ENCODE data around the gene TTC24.

TTC24 gene

DNA sequence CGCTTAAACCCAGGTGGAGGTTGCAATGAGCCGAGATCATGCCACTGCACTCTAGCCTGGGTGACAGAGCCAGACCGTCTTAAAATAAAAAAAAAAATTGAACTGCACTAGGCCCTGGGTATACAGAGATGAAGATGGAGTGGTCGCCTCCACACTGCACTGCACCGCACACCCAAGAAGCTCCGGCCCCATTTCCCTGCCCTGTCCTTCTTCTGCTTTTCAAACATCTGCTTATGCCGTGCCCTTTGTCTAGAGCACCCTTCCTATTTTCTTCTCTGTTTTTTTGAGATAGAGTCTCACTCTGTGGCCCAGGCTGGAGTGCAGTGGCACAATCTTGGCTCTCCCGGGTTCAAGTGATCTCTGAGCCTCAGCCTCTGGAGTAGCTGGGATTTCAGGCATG, 24.6 kb upstream of the TTC24 start:
- no peak for DNase-seq (ENCODE audit: low spot score)

DNA sequence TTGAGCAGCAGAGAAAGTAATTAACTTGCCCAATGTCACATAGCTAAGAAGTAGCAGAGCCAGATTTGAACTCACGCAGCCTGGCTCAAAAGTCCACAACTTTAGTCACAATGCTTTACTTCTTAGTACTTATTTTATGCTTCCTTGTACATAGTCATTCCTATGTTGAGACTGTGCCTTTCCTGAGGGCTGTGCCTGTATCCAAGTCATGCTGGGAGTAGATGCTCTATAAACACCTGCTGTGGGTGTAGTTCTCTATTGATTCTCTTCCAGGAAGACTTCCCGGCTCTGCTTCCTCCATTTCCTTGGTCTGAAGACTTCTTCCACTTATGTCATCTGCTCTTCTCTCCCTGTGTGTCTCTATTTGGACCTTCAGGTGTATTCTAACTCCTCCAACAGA, 23.8 kb upstream of the TTC24 start:
- DNase-seq (ENCODE audit: low spot score) = no peak

DNA sequence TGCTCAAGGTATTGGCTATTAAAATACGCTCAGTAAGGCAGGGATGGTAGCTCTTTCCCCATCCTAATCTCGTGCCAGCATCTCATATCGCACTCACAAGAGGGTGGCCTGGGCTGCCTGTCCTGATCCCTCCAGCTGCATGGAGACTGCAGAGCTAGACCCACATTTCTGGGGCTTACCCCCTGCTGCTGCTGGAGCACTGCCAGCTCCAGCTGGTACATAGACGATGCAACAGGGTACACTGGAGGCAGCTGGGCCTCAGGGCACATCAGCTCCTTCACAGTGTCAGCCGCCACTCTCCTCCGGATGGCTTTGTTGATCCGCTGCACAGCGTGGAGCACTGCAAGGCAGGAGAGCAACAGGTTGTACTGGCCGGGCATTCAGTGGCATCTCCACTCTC, 23.2 kb upstream of the TTC24 start:
- DNase-seq (ENCODE audit: low spot score) = no peak

DNA sequence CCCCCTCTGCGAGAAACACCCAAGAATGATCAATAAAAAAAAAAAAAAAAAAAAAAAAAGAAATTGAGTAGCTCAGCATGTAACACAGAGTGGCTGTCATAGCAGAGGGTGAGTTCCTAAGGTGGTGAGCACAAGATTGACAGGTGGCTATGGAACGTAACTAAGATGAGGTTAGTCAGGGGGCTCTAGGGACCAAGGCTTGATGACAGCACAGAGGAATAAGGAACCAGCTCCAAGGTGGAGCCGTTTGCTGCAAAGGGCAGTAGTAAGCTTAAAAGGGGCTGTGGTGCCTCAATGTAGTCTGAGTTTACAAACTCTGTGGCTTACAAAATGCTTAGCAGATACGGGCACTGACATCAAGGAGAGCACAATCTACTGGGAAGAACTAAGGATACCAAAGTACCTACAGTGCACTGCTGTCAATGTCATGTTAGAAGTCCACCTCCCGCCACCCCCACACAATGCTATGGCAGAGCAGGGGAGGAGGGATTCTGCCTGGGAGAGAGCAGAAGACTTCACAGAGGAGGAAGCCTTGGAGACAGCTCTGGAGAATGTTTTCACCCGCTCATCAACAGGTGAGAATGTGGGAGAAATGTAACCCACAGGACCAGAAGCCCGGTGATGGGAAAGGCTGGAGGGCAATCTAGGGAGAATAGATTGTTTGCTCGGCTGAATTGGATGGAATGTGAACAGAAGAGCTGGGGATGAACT, 20.3 kb upstream of the TTC24 start:
- DNase-seq (ENCODE audit: low spot score) = no peak

DNA sequence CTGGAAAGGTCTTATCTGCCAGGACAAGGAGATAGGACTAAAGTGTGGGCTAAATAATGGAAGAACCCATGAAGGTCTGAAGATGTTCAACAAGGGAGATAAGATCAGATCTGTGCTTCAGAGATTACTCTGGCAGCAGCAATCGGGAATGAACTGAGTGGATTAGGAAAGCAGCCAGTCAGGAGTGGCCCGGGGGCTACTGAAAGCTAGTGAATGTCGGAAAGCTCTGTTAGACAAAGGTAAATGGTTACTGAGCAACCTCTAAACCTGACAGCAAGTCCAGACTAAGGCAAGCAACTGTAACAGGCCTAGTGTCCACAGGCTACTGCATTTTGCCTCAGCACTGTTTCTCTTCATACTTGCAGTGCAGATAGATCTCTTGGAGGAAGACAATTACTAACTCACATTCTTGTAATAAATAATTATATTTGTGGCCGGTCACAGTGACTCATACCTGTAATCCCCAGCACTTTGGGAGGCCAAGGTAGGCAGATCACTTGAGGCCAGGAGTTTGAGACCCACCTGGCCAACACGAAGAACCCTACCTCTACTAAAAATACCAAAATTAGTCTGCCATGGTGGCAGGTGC, 19.6 kb upstream of the TTC24 start:
- no peak for DNase-seq (ENCODE audit: low spot score)

DNA sequence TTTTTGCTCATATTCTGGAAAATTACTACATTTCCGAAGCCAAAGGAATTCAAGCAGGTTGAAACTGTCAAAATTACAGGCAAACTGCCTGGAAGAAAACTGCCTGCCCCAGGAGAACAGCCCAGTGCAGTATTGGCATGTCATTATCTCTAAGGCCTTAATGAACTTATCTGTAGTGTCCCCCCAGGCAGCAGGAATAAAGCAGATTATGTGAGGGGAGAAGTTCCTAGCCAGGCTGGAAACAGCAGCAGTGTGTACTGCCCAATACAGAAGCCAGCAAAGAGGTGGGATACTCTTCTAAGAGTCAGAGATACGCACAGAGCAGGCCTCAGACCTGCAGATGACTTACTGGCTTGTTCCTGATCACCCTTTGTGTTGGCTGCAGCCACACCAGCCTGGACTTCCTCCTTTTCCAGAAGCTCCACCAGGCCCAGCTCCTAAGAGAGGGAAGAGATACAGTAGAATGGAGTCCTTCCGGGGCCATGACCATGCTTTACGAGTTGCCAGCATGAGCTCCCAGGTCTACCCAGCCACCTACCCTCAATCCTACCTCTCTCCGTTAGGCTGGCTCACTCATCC, 18.8 kb upstream of the TTC24 start:
- DNase-seq (ENCODE audit: low spot score) = no peak

DNA sequence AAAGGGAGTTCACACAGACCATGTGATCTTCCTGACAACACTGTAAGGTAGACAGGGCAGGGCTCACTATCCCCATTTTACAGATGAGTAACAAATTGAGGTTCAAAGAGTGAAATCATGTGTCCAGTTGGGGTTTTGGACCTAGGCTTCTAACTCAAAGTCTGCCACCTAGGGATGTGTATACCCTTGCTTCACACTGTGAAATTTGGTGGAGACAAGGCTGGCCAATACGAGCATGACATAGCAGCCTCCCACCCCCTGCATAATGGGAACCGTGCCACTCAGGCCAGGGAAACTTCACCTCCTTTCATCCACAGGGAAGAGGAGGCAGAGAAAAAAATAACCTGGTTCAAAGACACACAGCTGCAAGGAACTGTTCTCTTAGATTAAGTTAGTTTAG, 14.0 kb upstream of the TTC24 start:
- DNase-seq (ENCODE audit: low spot score) = no peak

DNA sequence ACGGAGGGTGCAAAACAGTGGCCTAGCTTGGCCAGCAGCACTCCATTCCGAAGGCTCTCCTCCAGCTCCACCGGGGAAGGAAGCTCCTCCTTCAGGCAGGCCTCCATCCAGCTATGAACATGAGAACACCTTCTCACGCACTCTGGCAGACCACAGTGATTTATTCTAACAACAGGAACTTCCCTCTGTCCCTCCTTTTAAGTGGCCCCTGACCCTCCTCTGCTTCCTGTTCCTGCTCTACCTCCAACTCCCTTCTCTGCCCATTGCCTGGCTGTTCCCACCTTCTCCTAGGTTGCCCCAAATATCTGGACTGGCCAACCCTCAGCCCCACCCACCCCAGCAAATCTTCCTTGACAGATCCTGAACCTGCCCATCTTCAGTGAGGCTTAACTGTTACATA, 13.1 kb upstream of the TTC24 start:
- DNase-seq (ENCODE audit: low spot score) = no peak

DNA sequence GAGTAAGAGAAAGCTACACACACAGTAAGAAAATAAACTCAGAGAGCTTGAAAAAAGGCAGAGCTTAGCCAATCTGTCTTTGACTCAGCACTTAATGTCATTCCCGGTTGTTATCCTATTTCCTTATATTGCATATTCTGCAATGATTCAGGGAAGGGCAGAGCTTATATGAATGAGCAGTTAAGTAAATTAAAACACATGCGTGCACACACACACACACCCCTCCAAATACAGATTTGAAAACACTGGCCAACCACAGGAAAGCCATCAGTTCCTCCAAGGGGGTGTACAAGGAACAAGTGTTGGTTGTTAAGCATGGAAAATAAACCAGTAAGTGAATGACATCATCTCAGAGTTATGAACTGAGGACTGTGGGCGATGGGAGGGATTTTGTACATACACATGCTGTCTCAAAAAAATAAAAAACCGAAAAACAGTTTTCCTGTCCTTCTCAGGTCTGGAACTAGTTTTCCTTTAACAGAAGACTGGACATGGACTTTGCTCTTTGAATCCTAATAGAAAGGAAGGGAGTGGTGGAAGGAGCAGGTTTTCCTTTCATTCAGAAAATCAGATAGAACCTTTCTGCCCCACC, 8.2 kb upstream of the TTC24 start:
- no peak for DNase-seq (ENCODE audit: low spot score)

DNA sequence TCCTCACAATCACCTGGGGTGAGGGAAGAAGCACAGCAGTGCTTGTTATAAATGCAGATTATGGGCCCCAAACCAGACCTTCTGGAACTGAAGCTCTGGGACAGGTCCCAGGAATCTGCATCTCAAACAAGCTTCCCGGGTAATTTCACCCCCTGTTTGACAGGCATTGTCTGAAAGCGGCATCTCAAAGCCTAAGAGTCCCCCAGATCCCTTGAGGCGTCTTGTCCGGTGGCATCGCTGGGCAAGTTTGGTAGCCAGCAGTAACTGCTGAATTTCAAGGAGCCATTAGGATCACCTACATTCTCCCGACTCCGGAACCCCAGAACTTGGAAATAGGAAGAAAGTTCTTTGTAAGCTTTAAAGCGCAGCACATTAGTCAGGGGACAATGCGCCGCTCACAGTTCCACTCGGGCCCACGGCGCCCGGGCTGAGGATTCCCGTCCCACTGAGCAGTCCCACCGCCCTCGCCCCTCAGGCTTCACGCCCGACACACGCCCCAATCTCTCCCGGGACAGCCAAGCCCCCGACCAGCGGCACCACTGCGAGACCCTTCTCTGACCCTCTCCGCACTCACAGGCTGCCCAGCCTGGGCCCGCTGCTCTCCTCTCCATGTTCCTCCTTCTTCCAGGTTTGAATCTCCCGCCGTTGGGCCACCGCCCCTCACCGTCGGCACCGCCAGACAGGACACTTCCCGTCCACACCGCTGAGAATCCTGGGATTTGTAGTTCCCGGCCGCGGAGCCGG, 7.4 kb upstream of the TTC24 start, which contains the start of gene IQGAP3:
TSS of gene IQGAP3 (minus strand) at position 647 of the 744 bp plus-strand sequence. CDS start at position 611, 36 bp downstream.
- peak; percentile 61 for DNase-seq (ENCODE audit: low spot score)

DNA sequence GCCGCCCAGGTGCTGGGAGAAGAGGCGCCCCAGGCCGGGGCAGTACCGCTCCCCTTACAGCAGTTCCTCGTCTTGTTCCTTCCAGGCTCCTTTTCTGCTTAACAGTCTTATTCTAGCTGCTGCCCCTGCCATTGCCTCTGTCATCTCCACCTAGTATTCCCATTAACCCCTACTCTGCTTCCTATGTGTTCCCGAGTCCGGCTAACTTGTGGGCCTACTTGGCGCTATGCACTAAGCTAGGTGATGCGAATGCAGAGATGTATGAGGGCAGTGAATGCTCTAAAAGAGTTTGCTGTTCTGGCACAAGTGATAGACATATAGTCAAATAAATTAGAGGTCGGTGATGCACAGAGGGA, 6.9 kb upstream of the TTC24 start:
- no peak for DNase-seq (ENCODE audit: low spot score)

DNA sequence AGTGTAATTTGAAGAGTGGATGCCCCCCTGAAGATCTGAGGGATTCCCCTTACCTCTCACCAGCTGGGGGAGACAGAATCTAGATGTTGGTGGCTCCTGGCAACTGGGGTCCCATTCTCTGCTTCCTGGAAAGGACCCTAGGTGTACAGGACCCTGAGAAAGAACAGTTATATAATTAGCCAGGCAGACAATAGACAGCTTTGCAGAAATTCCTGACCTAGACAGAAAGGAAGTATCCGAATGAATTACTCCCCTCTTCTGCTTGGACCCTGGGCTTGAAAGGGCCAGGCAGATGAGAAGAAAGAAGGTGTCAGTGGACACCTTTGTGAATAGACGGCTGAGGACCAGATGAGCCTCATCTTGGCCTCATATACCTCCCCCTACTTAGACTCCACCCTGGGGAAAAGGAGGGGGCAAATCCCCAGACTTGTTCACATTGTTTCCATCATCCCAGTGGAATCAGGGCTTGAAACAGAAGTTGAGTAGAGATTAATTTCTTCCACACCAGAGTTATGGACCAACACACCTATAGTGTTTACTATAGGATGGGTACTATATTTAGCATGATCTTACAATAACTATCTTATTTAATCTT, 5.4 kb upstream of the TTC24 start:
- DNase-seq (ENCODE audit: low spot score) = no peak

DNA sequence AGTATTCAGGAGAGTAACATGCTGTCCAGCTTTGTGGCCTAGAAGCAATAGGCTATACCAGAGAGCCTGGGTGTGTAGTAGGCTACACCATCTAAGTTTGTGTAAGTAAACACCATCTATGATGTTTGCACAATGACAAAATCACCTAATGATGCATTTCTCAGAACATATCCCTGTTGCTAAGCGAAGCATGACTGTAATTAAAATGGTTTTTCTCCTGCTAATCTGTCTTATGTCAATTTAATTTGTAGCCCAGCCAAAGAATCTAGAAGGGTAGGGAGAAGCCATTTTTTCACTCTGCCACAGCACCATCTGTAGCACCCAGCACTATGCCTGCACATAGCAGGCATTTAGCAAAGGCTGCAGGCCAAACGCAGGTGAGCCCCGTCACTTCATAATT, 2.0 kb upstream of the TTC24 start:
- no peak for DNase-seq (ENCODE audit: low spot score)

DNA sequence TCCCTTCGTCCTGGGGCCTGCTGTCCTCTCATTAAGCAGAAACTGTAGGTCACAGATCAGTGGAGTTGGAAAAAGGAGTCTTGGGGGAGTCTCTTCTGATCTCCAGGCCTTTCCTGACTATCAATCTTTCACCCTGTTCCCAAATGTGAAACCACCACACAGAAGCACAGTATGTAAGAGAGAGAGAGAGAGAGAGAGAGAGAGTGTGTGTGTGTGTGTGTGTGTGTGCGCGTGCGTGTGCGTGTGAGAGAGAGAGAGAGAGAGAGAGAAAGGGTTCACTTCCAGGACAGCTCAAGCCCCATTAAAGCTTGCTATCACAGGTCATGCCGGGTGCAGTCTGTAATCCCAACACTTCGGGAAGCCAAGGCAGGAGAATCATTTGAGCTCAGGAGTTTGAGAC, 1.5 kb upstream of the TTC24 start:
- DNase-seq (ENCODE audit: low spot score) = no peak

DNA sequence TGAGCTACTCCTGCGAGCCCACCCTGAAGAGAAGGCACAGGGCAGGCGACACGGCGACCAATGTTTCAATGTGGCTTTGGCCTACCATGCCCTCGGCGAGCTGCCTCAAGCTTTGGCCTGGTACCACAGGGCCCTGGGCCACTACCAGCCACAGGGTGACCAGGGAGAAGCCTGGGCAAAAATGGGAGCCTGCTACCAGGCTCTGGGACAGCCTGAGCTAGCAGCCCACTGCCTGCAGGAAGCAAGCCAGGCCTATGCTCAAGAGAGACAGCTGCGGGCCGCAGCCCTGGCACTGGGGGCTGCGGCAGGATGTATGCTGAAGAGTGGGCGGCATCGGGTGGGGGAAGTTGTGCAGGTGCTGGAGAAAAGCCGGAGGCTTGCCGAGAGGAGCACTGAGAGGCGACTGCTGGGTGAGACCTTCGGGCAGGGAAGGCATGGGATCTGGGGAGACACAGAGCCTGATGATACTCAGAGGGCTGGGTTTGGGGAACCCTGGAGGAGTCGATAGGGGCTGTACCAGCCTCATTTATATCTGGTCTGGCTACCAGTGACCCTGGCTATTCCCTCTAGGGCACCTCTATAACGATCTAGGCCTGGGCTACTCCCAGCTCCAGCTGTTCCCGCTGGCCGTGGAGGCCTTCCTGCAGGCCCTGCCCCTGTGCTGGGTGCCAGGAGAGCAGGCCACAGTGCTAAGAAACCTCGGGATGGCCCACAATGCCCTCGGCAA, 2.3 kb downstream of the TTC24 start:
- no peak for DNase-seq (ENCODE audit: low spot score)

DNA sequence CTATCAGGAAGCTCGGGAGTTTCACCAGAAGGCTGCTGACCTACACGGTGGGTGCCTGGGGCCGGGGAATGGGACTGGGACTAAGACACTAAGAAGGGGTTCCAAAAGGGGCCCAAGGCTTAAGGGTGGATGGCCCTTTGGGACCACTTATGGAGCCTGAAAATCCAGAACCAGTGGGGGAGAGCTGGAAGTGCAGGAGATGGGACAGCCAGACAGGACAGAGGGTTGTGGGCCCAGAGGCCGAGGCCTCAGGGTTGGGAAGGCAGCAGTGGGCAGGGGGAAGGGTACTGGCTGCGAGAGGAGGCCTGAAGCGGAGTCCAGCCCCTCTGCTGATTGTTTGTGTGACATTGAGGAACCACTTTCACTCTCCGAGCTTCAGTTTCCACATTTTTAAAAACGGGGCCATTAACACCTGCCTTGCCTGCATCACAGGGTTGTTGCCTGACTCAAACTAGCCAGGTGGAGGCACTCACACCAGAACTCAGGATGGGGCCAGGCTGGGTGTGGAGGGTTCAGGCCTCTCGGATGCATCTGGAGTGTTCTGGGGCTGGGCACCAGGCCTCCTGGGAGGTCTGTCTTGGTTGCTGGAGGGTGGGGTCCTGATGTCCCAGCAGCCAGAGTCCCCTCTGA, 3.0 kb downstream of the TTC24 start:
- no peak for DNase-seq (ENCODE audit: low spot score)

DNA sequence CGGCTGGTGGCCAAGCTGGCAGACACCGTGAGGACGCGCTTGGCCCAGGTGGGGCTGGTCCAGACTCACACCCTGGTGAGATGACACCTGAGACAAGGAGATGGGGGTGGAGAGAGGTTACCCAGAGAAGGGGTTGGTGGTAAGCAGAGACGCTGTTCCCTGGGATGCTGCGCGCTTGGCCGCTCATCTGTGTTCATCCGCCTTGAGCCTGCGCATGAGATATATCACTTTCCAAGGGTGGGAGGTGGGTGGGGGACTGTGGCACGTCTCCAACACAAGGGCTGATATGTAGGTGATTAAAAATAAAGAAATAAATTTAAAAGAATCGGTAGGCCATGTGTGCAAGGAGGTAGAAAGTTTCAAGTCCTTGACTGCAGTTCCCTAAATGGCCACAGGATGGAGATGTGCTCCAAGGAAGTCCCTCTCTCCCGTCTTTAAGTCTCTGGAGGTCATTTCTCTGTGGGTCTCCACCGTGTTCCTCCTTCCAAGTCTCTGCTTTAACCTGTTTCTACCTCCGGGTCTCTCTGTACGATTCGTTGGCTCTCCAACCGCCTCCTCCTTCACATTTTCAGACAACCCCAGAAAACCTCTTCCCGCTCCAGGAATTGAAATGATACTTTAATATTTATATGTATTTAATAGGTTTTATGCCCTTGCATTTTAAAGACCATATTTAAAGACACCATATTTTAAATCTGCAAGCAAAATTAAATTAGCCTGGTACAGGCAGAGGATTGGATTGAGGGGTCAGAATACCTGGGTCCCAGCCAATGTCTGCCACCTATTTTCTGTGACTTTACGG, 4.5 kb downstream of the TTC24 start:
- DNase-seq (ENCODE audit: low spot score) = peak; percentile 76

DNA sequence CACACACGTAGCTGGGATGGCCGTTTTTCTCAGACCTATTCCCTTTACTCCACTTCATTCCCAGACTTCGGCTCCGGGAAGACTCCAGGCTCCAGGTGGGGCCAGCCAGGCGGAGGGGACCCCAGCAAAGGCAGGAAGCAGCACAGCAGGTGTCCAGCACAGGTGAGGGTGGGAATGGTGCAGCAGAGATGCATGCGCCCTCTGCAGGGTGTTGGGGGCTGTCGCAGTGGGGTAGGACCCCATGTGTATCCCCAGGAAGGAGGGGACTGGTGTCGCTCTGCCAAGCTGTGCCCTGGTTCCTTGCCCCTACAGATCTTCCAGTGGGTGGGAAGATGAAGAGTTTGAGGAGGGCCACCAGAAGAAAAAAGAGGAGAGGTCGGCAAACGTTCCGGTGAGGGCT, 5.3 kb downstream of the TTC24 start:
- no peak for DNase-seq (ENCODE audit: low spot score)

DNA sequence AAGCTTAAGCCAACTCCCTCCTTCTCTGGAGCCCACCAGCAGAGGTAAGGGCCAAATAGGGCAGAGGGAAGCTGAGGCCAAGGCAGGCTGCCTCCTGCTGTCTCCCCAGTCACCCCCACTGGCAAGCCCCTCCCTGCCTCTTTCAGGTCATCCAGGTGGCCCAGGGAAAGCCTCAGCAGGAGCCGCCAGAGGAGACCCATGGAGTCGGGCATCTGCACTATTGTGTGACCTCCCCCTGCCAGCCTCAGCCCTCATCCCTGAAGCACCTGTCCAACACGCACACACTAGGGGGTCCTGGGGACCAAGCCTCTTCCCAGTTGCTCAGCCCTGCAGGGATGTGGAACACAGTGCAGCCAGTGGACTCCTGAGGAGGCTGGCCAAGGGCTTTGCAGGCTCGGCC, 6.8 kb downstream of the TTC24 start:
- DNase-seq (ENCODE audit: low spot score) = no peak

DNA sequence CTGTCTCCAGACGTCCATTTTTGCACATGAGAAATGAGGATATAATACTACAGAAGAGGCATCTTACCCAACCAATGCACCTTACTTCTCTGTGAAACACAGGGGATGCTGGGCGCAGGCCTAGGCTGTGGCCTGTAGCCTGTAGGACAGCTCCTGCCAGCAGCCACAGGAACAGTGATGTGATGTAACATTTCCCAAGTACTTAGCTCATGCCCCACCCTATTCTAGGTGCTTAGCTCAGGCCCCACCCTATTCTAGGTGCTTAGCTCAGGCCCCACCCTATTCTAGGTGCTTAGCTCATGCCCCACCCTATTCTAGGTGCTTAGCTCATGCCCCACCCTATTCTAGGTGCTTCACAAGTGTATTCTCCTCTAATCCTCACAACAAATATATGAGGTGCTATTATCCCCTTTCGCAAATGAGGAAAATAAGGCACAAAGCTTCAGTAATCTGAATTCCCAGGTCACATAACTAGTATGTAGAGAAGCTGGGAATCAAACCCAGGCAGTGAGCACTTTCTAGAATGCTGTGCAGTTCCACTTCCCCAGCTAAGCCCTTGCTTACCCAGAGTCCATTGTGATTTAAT, 7.5 kb downstream of the TTC24 start:
- no peak for DNase-seq (ENCODE audit: low spot score)
